GM12891 (cell line): Measurements from ENCODE around the gene EDAR.

Experiments
- PAX5 ChIP-seq: IDR thresholded peaks from 2 replicates; pipeline ENCODE4 v1.6.1; 2011; ENCODE audit warnings: low read length, moderate library complexity, mild to moderate bottlenecking; ENCODE audit not compliant: insufficient read depth, severe bottlenecking
- POLR2A ChIP-seq: IDR thresholded peaks from 2 replicates; pipeline ENCODE4 v1.6.1; 2011; ENCODE audit warnings: low read depth, low read length, control low read depth
- POLR2AphosphoS5 ChIP-seq: IDR thresholded peaks from 2 replicates; pipeline ENCODE4 v1.6.1; 2011; ENCODE audit warnings: low read depth, low read length, control low read depth
- SPI1 ChIP-seq: IDR thresholded peaks from 2 replicates; pipeline ENCODE4 v1.6.1; 2011; ENCODE audit warnings: low read depth, low read length, control low read depth
- TAF1 ChIP-seq: IDR thresholded peaks from 2 replicates; pipeline ENCODE4 v1.6.1; 2011; ENCODE audit warnings: low read depth, low read length, control low read depth

DNA sequence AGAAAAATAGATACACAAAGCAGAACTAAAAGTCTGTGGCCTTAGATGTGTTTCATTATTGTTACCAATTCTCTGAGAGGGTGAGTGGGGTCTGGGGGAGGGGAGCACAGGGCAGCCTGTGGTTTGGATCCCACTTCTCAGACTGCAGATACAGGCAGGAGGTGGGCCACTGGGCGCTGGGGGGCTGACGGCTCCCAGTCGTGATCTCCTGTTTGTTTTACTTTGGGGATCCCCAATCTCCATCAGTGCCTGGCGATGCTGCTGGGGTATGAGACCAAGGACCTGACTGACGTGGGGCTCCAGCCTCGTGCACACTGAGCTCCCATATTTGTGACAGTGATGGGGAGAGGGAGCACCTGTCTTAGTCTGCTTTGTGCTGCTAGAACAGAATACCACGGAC, 54.9 kb downstream of the EDAR start:
- TF ChIP-seq POLR2A, result no peak
- no peak for TF ChIP-seq SPI1
- no peak for TF ChIP-seq PAX5
- TF ChIP-seq POLR2AphosphoS5, result no peak
- no peak for TF ChIP-seq TAF1
